ENCODE measurements around the gene DHRS3.

DHRS3 gene

GRCh38 chr1:12603224-12603623 lies 14.8 kb downstream of the DHRS3 start:
- no peak overlapping the region for H3K9ac ChIP-seq (ENCODE audit: low read depth, low read length)
- H3K4me1 ChIP-seq (ENCODE audit: insufficient read depth, low read length) = peaks cover 31% of the 10 kb centered on the region
- no peaks in the 10 kb centered on the region for H3K36me3 ChIP-seq (ENCODE audit: insufficient read depth, low read length)
- no peaks in the 10 kb centered on the region; the same call in 1 of the 2 replicates for H3K9me3 ChIP-seq (ENCODE audit: control insufficient read depth, insufficient read depth, low read length)

GRCh38 chr1:12602659-12603024 lies 15.4 kb downstream of the DHRS3 start:
- H3K9me3 ChIP-seq (ENCODE audit: control insufficient read depth, insufficient read depth, low read length) = no peaks in the 10 kb centered on the region; the same call in 1 of the 2 replicates
- no peak overlapping the region for H3K9ac ChIP-seq (ENCODE audit: low read depth, low read length)
- peaks cover 31% of the 10 kb centered on the region for H3K4me1 ChIP-seq (ENCODE audit: insufficient read depth, low read length)
- no peaks in the 10 kb centered on the region for H3K36me3 ChIP-seq (ENCODE audit: insufficient read depth, low read length)

GRCh38 chr1:12601700-12602658 lies 16.0 kb downstream of the DHRS3 start:
- peaks cover 31% of the 10 kb centered on the region for H3K4me1 ChIP-seq (ENCODE audit: insufficient read depth, low read length)
- H3K36me3 ChIP-seq (ENCODE audit: insufficient read depth, low read length) = no peaks in the 10 kb centered on the region
- no peak overlapping the region for H3K9ac ChIP-seq (ENCODE audit: low read depth, low read length)
- H3K9me3 ChIP-seq (ENCODE audit: control insufficient read depth, insufficient read depth, low read length) = no peaks in the 10 kb centered on the region

GRCh38 chr1:12600880-12601633 lies 17.0 kb downstream of the DHRS3 start:
- Histone ChIP-seq H3K9ac (ENCODE audit: low read depth, low read length) (no peak overlapping the region), H3K36me3 (ENCODE audit: insufficient read depth, low read length) (no peaks in the 10 kb centered on the region), H3K9me3 (ENCODE audit: control insufficient read depth, insufficient read depth, low read length) (no peaks in the 10 kb centered on the region), H3K4me1 (ENCODE audit: insufficient read depth, low read length) (peaks cover 31% of the 10 kb centered on the region)

GRCh38 chr1:12600335-12600734 lies 17.7 kb downstream of the DHRS3 start:
- H3K36me3 ChIP-seq (ENCODE audit: insufficient read depth, low read length) = no peaks in the 10 kb centered on the region
- H3K9me3 ChIP-seq (ENCODE audit: control insufficient read depth, insufficient read depth, low read length) = no peaks in the 10 kb centered on the region
- H3K4me1 ChIP-seq (ENCODE audit: insufficient read depth, low read length) = peaks cover 31% of the 10 kb centered on the region
- no peak overlapping the region for H3K9ac ChIP-seq (ENCODE audit: low read depth, low read length)

- peaks cover 32% of the 10 kb centered on the region for H3K4me1 ChIP-seq (ENCODE audit: insufficient read depth, low read length)
- no peaks in the 10 kb centered on the region for H3K36me3 ChIP-seq (ENCODE audit: insufficient read depth, low read length)
- H3K9ac ChIP-seq (ENCODE audit: low read depth, low read length) = no peak overlapping the region
- no peaks in the 10 kb centered on the region for H3K9me3 ChIP-seq (ENCODE audit: control insufficient read depth, insufficient read depth, low read length)
These were observed 18.4 kb downstream of the DHRS3 start for GRCh38 chr1:12599657-12600056.

GRCh38 chr1:12598974-12599373 lies 19.0 kb downstream of the DHRS3 start:
- H3K36me3 ChIP-seq (ENCODE audit: insufficient read depth, low read length) = no peaks in the 10 kb centered on the region
- no peak overlapping the region for H3K9ac ChIP-seq (ENCODE audit: low read depth, low read length)
- H3K4me1 ChIP-seq (ENCODE audit: insufficient read depth, low read length) = peaks cover 33% of the 10 kb centered on the region
- no peaks in the 10 kb centered on the region for H3K9me3 ChIP-seq (ENCODE audit: control insufficient read depth, insufficient read depth, low read length)

- Histone ChIP-seq H3K4me1 (ENCODE audit: insufficient read depth, low read length) (peaks cover 32% of the 10 kb centered on the region), H3K9ac (ENCODE audit: low read depth, low read length) (no peak overlapping the region), H3K36me3 (ENCODE audit: insufficient read depth, low read length) (no peaks in the 10 kb centered on the region), H3K9me3 (ENCODE audit: control insufficient read depth, insufficient read depth, low read length) (no peaks in the 10 kb centered on the region)
These were observed 20.2 kb downstream of the DHRS3 start for GRCh38 chr1:12597792-12598191.

GRCh38 chr1:12596007-12596821 lies 21.8 kb downstream of the DHRS3 start:
- H3K9me3 ChIP-seq (ENCODE audit: control insufficient read depth, insufficient read depth, low read length) = no peaks in the 10 kb centered on the region
- no peaks in the 10 kb centered on the region; the same call in 1 of the 2 replicates for H3K36me3 ChIP-seq (ENCODE audit: insufficient read depth, low read length)
- H3K9ac ChIP-seq (ENCODE audit: low read depth, low read length) = peak overlapping the region; percentile 63
- peaks cover 18% of the 10 kb centered on the region; the same call in 1 of the 2 replicates for H3K4me1 ChIP-seq (ENCODE audit: insufficient read depth, low read length)

GRCh38 chr1:12595757-12596006 lies 22.3 kb downstream of the DHRS3 start:
- H3K9ac ChIP-seq (ENCODE audit: low read depth, low read length) = peak overlapping the region; percentile 63; the same call in 1 of the 2 replicates
- H3K4me1 ChIP-seq (ENCODE audit: insufficient read depth, low read length) = peaks cover 18% of the 10 kb centered on the region; the same call in 1 of the 2 replicates
- no peaks in the 10 kb centered on the region for H3K9me3 ChIP-seq (ENCODE audit: control insufficient read depth, insufficient read depth, low read length)
- H3K36me3 ChIP-seq (ENCODE audit: insufficient read depth, low read length) = no peaks in the 10 kb centered on the region; the same call in 1 of the 2 replicates

GRCh38 chr1:12594966-12595756 lies 22.8 kb downstream of the DHRS3 start:
- Histone ChIP-seq H3K9ac (ENCODE audit: low read depth, low read length) (peak overlapping the region; percentile 63), H3K9me3 (ENCODE audit: control insufficient read depth, insufficient read depth, low read length) (no peaks in the 10 kb centered on the region), H3K4me1 (ENCODE audit: insufficient read depth, low read length) (peaks cover 18% of the 10 kb centered on the region; the same call in 1 of the 2 replicates), H3K36me3 (ENCODE audit: insufficient read depth, low read length) (no peaks in the 10 kb centered on the region; the same call in 1 of the 2 replicates)

- Histone ChIP-seq H3K4me1 (ENCODE audit: insufficient read depth, low read length) (peaks cover 12% of the 10 kb centered on the region; the same call in 1 of the 2 replicates), H3K9me3 (ENCODE audit: control insufficient read depth, insufficient read depth, low read length) (no peaks in the 10 kb centered on the region), H3K36me3 (ENCODE audit: insufficient read depth, low read length) (no peaks in the 10 kb centered on the region; the same call in 1 of the 2 replicates), H3K9ac (ENCODE audit: low read depth, low read length) (peak overlapping the region; percentile 58; the same call in 1 of the 2 replicates)
These were observed 23.5 kb downstream of the DHRS3 start for GRCh38 chr1:12594490-12594889.

GRCh38 chr1:12593621-12594066 lies 24.4 kb downstream of the DHRS3 start:
- peaks cover 12% of the 10 kb centered on the region; the same call in 1 of the 2 replicates for H3K4me1 ChIP-seq (ENCODE audit: insufficient read depth, low read length)
- H3K36me3 ChIP-seq (ENCODE audit: insufficient read depth, low read length) = no peaks in the 10 kb centered on the region; the same call in 1 of the 2 replicates
- H3K9ac ChIP-seq (ENCODE audit: low read depth, low read length) = no peak overlapping the region
- no peaks in the 10 kb centered on the region for H3K9me3 ChIP-seq (ENCODE audit: control insufficient read depth, insufficient read depth, low read length)

All from ES-I3 (cell line).